ENCODE measurements around the gene ANKRD13C.

ANKRD13C gene

GRCh38 chr1:70231475-70231874 is 123.0 kb downstream of the ANKRD13C start:
- H3K4me3 ChIP-seq (ENCODE audit: low read length), result no peak overlapping the region
- no peak overlapping the region for H3K9ac ChIP-seq (ENCODE audit: low read length)
- peaks cover 60% of the 10 kb centered on the region for H3K79me2 ChIP-seq (ENCODE audit: low read length)
- no peak overlapping the region for H3K27ac ChIP-seq (ENCODE audit: low read length)
- H3K27me3 ChIP-seq (ENCODE audit: low read depth, low read length), result no peaks in the 10 kb centered on the region
- H3K9me3 ChIP-seq (ENCODE audit: insufficient read depth, low read length), result no peaks in the 10 kb centered on the region
- peaks cover 68% of the 10 kb centered on the region for H3K36me3 ChIP-seq (replicated peaks; ENCODE audit: low read depth, low read length)
- no peak overlapping the region for H3K4me2 ChIP-seq (ENCODE audit: low read length)
- TF ChIP-seq EZH2phosphoT487 (IDR thresholded peaks at IDR 0.05; ENCODE audit: low read depth), result no peak
- TF ChIP-seq CTCF (IDR thresholded peaks at IDR 0.05; ENCODE audit: low read depth, low read length), result no peak
- H3K4me1 ChIP-seq (ENCODE audit: low read length), result no peaks in the 10 kb centered on the region
- H4K20me1 ChIP-seq (ENCODE audit: insufficient read depth, low read length), result peaks cover 12% of the 10 kb centered on the region
- H2AFZ ChIP-seq (ENCODE audit: low read depth, low read length), result no peak overlapping the region

- no peak overlapping the region for H3K4me3 ChIP-seq (ENCODE audit: low read length)
- H3K27ac ChIP-seq (ENCODE audit: low read length), result no peak overlapping the region
- H3K4me2 ChIP-seq (ENCODE audit: low read length), result no peak overlapping the region
- H3K27me3 ChIP-seq (ENCODE audit: low read depth, low read length), result no peaks in the 10 kb centered on the region
- TF ChIP-seq EZH2phosphoT487 (IDR thresholded peaks at IDR 0.05; ENCODE audit: low read depth) (no peak), CTCF (IDR thresholded peaks at IDR 0.05; ENCODE audit: low read depth, low read length) (no peak)
- H3K36me3 ChIP-seq (replicated peaks; ENCODE audit: low read depth, low read length), result peaks cover 66% of the 10 kb centered on the region
- peaks cover 7% of the 10 kb centered on the region for H3K4me1 ChIP-seq (ENCODE audit: low read length)
- H3K9me3 ChIP-seq (ENCODE audit: insufficient read depth, low read length), result no peaks in the 10 kb centered on the region
- peaks cover 86% of the 10 kb centered on the region for H3K79me2 ChIP-seq (ENCODE audit: low read length)
- H2AFZ ChIP-seq (ENCODE audit: low read depth, low read length), result no peak overlapping the region
- no peak overlapping the region for H3K9ac ChIP-seq (ENCODE audit: low read length)
- peaks cover 26% of the 10 kb centered on the region for H4K20me1 ChIP-seq (ENCODE audit: insufficient read depth, low read length)
These were observed 125.9 kb downstream of the ANKRD13C start for GRCh38 chr1:70228670-70229069.

GRCh38 chr1:70227439-70227838 is 127.1 kb downstream of the ANKRD13C start:
- Histone ChIP-seq H3K27me3 (ENCODE audit: low read depth, low read length) (no peaks in the 10 kb centered on the region), H3K27ac (ENCODE audit: low read length) (no peak overlapping the region), H3K4me1 (ENCODE audit: low read length) (peaks cover 19% of the 10 kb centered on the region), H3K9ac (ENCODE audit: low read length) (no peak overlapping the region), H3K4me2 (ENCODE audit: low read length) (no peak overlapping the region), H3K4me3 (ENCODE audit: low read length) (no peak overlapping the region), H3K79me2 (ENCODE audit: low read length) (peaks cover 93% of the 10 kb centered on the region), H4K20me1 (ENCODE audit: insufficient read depth, low read length) (peaks cover 39% of the 10 kb centered on the region), H3K9me3 (ENCODE audit: insufficient read depth, low read length) (no peaks in the 10 kb centered on the region), H3K36me3 (replicated peaks; ENCODE audit: low read depth, low read length) (peaks cover 70% of the 10 kb centered on the region), H2AFZ (ENCODE audit: low read depth, low read length) (no peak overlapping the region)
- TF ChIP-seq EZH2phosphoT487 (IDR thresholded peaks at IDR 0.05; ENCODE audit: low read depth), result no peak
- TF ChIP-seq CTCF (IDR thresholded peaks at IDR 0.05; ENCODE audit: low read depth, low read length), result no peak

GRCh38 chr1:70224954-70225353 is 129.6 kb downstream of the ANKRD13C start:
- no peaks in the 10 kb centered on the region for H3K27me3 ChIP-seq (ENCODE audit: low read depth, low read length)
- no peaks in the 10 kb centered on the region for H3K9me3 ChIP-seq (ENCODE audit: insufficient read depth, low read length)
- peaks cover 40% of the 10 kb centered on the region for H4K20me1 ChIP-seq (ENCODE audit: insufficient read depth, low read length)
- no peak overlapping the region for H3K27ac ChIP-seq (ENCODE audit: low read length)
- peaks cover 51% of the 10 kb centered on the region for H3K36me3 ChIP-seq (replicated peaks; ENCODE audit: low read depth, low read length)
- no peak overlapping the region for H3K4me3 ChIP-seq (ENCODE audit: low read length)
- H3K4me2 ChIP-seq (ENCODE audit: low read length), result no peak overlapping the region
- TF ChIP-seq EZH2phosphoT487 (IDR thresholded peaks at IDR 0.05; ENCODE audit: low read depth) (no peak), CTCF (IDR thresholded peaks at IDR 0.05; ENCODE audit: low read depth, low read length) (no peak)
- H3K9ac ChIP-seq (ENCODE audit: low read length), result no peak overlapping the region
- peaks cover 24% of the 10 kb centered on the region for H3K4me1 ChIP-seq (ENCODE audit: low read length)
- H2AFZ ChIP-seq (ENCODE audit: low read depth, low read length), result no peak overlapping the region
- peaks cover 97% of the 10 kb centered on the region for H3K79me2 ChIP-seq (ENCODE audit: low read length)
